Activated B cell treated with CpG ODN at 0.5 μM for 24 hours (primary cell): ENCODE results near the gene SCAF8. TPM values are rescaled to one million over a fixed set of nuclear protein-coding genes. Genes with fewer than 3 reads are reported as not detected.

Source experiments
- ATAC-seq: fragments of 200-7000 bp; cut with Tn5 transposase; one replicate; pipeline ENCODE4 v1.10.0; 2021; ENCODE audit warnings: low read depth, mild to moderate bottlenecking, moderate library complexity
- CTCF ChIA-PET: fragments of 350-600 bp; sonication (Branson Sonifier 250); formaldehyde crosslinking; loops from one replicate; lab custom pipeline; 2021; ENCODE audit warnings: antibody characterized with exemption; lab: Charles Lee
- POLR2A ChIA-PET: fragments of 350-600 bp; sonication (Branson Sonifier 250); formaldehyde crosslinking; loops from one replicate; lab custom pipeline; 2021; ENCODE audit warnings: antibody characterized with exemption; lab: Charles Lee
- DNase-seq: peaks from one replicate; pipeline ENCODE4 v3.0.0; 2022
- H3K27ac Mint-ChIP-seq: one replicate; pipeline ENCODE4 v1.8.0; 2020; ENCODE audit warnings: mixed read lengths
- H3K27me3 Mint-ChIP-seq: one replicate; pipeline ENCODE4 v1.8.0; 2021; ENCODE audit warnings: mixed read lengths
- H3K36me3 Mint-ChIP-seq: one replicate; pipeline ENCODE4 v1.8.0; 2021; ENCODE audit warnings: low read depth, mixed read lengths
- H3K4me1 Mint-ChIP-seq: one replicate; pipeline ENCODE4 v1.8.0; 2021; ENCODE audit warnings: mixed read lengths
- H3K4me3 Mint-ChIP-seq: one replicate; pipeline ENCODE4 v1.8.0; 2020; ENCODE audit warnings: mild to moderate bottlenecking, mixed read lengths
- H3K9me3 Mint-ChIP-seq: one replicate; pipeline ENCODE4 v1.8.0; 2020; ENCODE audit warnings: mixed read lengths
- intact Hi-C: fragments of 100-400 bp; cut with micrococcal nuclease; formaldehyde crosslinking; loops from one replicate; pipeline ENCODE4 v1.15.1; 2024
- total RNA-seq: library from RNA; stranded (reverse); gene quantifications from 2 replicates; pipeline ENCODE4 v1.2.3, GENCODE V29; 2022
- TF ChIP-seq, protein P1 (sequence below): fragments of 200-600 bp; IDR thresholded peaks from one replicate; pipeline ENCODE4 v1.8.0; 2022; ENCODE audit warnings: antibody characterized with exemption, mild to moderate bottlenecking

SCAF8 gene
- total RNA-seq, 1 donor from 2014 or later, result 65.2 TPM

DNA sequence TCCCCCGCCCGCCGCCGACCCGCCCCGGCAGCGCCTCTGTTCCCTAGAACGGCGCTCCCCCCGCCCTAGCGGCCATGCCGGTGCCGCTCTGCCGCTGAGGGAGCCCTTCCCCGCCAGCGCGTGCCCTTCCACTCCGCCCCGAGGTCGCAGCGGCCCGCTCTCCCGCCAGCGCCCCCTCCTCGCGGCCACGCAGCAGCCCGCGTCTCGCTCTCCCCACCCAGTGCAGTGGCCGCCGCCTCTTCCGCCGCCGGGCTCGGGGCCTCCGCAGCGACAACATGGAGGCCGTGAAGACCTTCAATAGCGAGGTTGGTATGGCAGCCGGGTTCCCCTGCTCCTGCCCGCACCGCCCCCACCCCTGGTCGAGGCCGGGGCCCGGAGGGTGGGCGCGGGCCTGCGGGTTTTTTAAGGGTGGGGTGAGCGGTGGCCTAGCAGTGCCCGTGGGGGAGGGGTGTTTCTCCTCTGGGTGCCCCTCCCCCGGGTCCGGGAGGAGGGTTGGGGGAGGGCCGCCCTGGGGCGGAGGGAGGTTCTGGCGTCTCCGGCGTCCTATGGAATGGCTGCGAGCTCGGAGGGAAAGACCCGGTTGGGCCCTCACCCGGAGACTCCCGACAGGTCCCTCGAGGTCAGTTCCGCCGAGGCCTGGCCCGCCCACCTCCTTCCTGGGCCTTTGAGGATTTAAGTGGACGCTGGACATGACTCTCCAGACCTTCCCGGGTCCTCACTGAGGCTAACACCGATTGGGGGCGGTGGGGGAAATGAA, 588 bp downstream of the SCAF8 start:
- Mint-ChIP-seq H3K9me3 (no peaks in the 10 kb centered on the region), H3K27me3 (no peaks in the 10 kb centered on the region), H3K4me3 (peak overlapping the region; percentile 86), H3K4me1 (peaks cover 48% of the 10 kb centered on the region), H3K27ac (peak overlapping the region; percentile 98), H3K36me3 (peaks cover 26% of the 10 kb centered on the region)
- DNase-seq, result peak; percentile 82
- ChIA-PET CTCF (interaction anchor here (1.3 to 1.8 kb wide), 2 partner anchors 58 to 72 kb away, joined by 3 to 4 read pairs; no protein-coding TSS in a partner anchor), POLR2A (interaction anchor here (0.8 to 1.3 kb wide), 5 partner anchors 18 to 66 kb away, joined by 3 to 7 read pairs (median 4); no protein-coding TSS in a partner anchor)
- intact Hi-C loops, result loop anchor here (1.0 to 2.0 kb wide), 10 partner anchors 13 to 1749 kb away; partner anchors contain the start of gene TFB1M
- TF ChIP-seq, protein P1, sequence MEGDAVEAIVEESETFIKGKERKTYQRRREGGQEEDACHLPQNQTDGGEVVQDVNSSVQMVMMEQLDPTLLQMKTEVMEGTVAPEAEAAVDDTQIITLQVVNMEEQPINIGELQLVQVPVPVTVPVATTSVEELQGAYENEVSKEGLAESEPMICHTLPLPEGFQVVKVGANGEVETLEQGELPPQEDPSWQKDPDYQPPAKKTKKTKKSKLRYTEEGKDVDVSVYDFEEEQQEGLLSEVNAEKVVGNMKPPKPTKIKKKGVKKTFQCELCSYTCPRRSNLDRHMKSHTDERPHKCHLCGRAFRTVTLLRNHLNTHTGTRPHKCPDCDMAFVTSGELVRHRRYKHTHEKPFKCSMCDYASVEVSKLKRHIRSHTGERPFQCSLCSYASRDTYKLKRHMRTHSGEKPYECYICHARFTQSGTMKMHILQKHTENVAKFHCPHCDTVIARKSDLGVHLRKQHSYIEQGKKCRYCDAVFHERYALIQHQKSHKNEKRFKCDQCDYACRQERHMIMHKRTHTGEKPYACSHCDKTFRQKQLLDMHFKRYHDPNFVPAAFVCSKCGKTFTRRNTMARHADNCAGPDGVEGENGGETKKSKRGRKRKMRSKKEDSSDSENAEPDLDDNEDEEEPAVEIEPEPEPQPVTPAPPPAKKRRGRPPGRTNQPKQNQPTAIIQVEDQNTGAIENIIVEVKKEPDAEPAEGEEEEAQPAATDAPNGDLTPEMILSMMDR, result no peak
- ATAC-seq, result peak; percentile 73

DNA sequence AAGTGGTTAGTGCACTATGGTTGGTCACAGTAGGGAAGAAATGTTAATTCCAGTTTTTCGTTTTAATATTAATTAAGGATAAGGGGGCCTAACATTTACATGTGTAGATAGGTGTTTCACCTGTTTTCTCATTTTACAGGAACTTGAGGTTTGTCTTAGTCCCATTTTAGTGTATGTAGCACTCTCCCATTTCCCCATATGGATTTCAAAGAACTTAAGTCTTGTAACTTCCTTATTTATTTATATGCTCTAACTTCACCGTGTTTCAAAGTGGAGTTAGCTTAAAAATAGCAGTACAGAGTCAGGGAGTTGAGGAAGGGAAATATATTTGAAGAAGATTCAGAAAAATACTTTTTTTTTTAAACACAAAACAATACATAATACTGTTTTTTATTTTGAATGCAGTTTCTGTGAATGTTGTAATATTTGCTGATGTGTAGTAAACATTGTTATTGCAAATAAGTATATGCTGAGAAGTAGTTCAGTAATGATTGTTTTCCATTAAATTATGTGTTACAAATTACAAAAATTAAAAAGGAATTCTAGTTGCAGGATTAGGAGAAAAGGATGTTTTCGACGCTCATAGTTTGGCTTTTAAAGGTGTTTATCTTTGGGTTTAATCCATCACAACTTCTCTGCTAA, 3.5 kb downstream of the SCAF8 start:
- no peak for ATAC-seq
- peaks cover 35% of the 10 kb centered on the region for H3K36me3 Mint-ChIP-seq
- peaks cover 72% of the 10 kb centered on the region for H3K4me1 Mint-ChIP-seq
- H3K4me3 Mint-ChIP-seq, result peak overlapping the region; percentile 11
- TF ChIP-seq, protein P1, result no peak
- no peaks in the 10 kb centered on the region for H3K27me3 Mint-ChIP-seq
- ChIA-PET CTCF (interaction anchor here (0.6 to 1.3 kb wide), 2 partner anchors 61 to 65 kb away, joined by 3 to 5 read pairs; no protein-coding TSS in a partner anchor), POLR2A (interaction anchor here (0.8 kb wide), 1 partner anchor 19 kb away, joined by 3 read pairs; no protein-coding TSS in a partner anchor)
- intact Hi-C loops, result no loop called here
- no peak overlapping the region for H3K27ac Mint-ChIP-seq
- H3K9me3 Mint-ChIP-seq, result no peaks in the 10 kb centered on the region
- no peak for DNase-seq

DNA sequence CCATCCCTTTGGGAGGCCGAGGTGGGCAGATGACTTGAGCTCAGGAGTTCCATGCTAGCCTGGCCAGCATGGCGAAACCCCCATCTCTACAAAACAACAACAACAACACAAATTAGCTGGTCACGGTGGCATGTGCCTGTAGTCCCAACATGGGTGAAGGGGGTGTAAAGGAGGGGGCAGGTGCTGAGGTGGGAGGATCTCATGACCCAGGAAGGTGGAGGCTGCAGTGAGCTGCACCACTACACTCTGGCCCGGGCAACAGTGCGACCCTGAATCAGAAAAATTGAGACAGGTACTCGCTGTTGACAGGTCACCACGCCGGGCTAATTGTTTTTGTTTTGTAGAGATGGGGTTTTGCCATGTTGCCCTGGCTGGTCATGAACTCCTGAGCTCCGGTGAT, 4.2 kb downstream of the SCAF8 start:
- ATAC-seq, result no peak
- H3K36me3 Mint-ChIP-seq, result peaks cover 42% of the 10 kb centered on the region
- ChIA-PET POLR2A (interaction anchor here (0.8 kb wide), 1 partner anchor 19 kb away, joined by 3 read pairs; no protein-coding TSS in a partner anchor), CTCF (interaction anchor here (1.3 kb wide), 1 partner anchor 62 kb away, joined by 5 read pairs; no protein-coding TSS in a partner anchor)
- TF ChIP-seq, protein P1, result no peak
- intact Hi-C loops, result no loop called here
- no peak overlapping the region for H3K4me3 Mint-ChIP-seq
- no peak for DNase-seq
- H3K4me1 Mint-ChIP-seq, result peaks cover 74% of the 10 kb centered on the region
- no peaks in the 10 kb centered on the region for H3K27me3 Mint-ChIP-seq
- H3K9me3 Mint-ChIP-seq, result no peaks in the 10 kb centered on the region
- no peak overlapping the region for H3K27ac Mint-ChIP-seq

DNA sequence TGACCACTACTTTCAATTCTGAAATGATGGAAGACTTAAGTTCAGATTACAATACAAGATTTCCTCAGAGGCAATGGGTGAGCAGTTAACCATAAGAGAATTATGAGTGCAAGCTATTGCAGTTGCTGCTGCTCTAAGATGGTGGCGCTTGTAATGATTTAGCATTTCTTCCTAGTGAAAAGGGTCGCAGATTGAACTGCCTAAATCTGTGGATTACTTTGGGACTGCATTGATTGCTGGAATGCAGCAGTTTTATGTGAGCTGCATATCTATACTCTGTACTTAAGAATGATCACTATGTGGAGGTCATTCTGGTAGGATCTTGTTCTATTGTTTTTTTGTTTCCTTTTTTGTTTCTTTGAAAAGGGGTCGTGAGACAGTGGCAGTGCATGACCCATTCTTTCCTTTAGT, 5.3 kb downstream of the SCAF8 start:
- ChIA-PET POLR2A (no interaction called here), CTCF (no interaction called here)
- Mint-ChIP-seq H3K27ac (no peak overlapping the region), H3K36me3 (peaks cover 48% of the 10 kb centered on the region), H3K4me1 (peaks cover 76% of the 10 kb centered on the region), H3K9me3 (no peaks in the 10 kb centered on the region), H3K27me3 (no peaks in the 10 kb centered on the region), H3K4me3 (no peak overlapping the region)
- ATAC-seq, result no peak
- no peak for DNase-seq
- TF ChIP-seq, protein P1, result no peak
- intact Hi-C loops, result loop anchor here (2.0 kb wide), 1 partner anchor 16 kb away; no protein-coding TSS in a partner anchor

DNA sequence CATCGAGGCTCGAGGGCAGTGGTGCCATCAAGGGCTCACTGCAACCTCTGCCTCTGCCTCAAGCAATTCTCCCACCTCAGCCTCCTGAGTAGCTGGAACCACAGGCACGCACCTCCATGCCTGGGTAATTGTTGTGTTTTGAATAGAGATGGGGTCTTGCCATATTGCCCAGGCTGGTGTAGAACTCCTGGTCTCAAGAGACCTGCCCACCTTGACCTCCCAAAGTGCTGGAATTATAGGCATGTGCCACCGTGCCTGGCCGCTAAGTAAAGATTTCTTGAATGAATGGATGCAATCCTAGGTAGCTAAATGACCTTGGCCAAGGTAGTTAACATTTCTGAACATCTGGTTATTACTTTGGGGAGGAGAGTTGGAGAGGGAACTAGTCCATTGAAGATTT, 7.4 kb downstream of the SCAF8 start:
- ChIA-PET POLR2A (no interaction called here), CTCF (no interaction called here)
- intact Hi-C loops, result no loop called here
- Mint-ChIP-seq H3K9me3 (no peaks in the 10 kb centered on the region), H3K4me3 (no peak overlapping the region), H3K27me3 (no peaks in the 10 kb centered on the region), H3K27ac (no peak overlapping the region), H3K36me3 (peaks cover 51% of the 10 kb centered on the region), H3K4me1 (peaks cover 83% of the 10 kb centered on the region)
- no peak for ATAC-seq
- DNase-seq, result no peak
- TF ChIP-seq, protein P1, result no peak
